Neural cell (in vitro differentiated cells): ENCODE data around the gene FOXA3. TPM values are rescaled to one million over a fixed set of nuclear protein-coding genes. Genes with fewer than 3 reads are reported as not detected.

ENCODE experiments used
- H2AFZ ChIP-seq: fragments of 200-600, 300-800 bp; sonication (generic), shearing (Covaris generic); 2 replicates; pipeline ENCODE4 v1.6.0; 2014; ENCODE audit warnings: low read depth, mild to moderate bottlenecking, antibody characterized with exemption, low read length, moderate library complexity
- H3F3A ChIP-seq: fragments of 200-600 bp; shearing (Covaris generic); 2 replicates; pipeline ENCODE4 v1.6.1; 2016; ENCODE audit warnings: mild to moderate bottlenecking, moderate library complexity, mixed read lengths, antibody characterized with exemption, low read length; ENCODE audit not compliant: insufficient read depth, poor library complexity, severe bottlenecking
- H3K27ac ChIP-seq: fragments of 200-600, 300-800 bp; sonication (generic), shearing (Covaris generic); 2 replicates; pipeline ENCODE4 v1.5.1; 2014; ENCODE audit warnings: mild to moderate bottlenecking, low read length, moderate library complexity
- H3K27me3 ChIP-seq: fragments of 300-800, 200-600 bp; sonication (generic), shearing (Covaris generic); 2 replicates; pipeline ENCODE4 v1.6.0; 2014; ENCODE audit warnings: mild to moderate bottlenecking, low read depth, low read length, moderate library complexity; ENCODE audit not compliant: insufficient read depth
- H3K36me3 ChIP-seq: fragments of 300-800, 200-600 bp; sonication (generic), shearing (Covaris generic); 2 replicates; pipeline ENCODE4 v1.5.1; 2014; ENCODE audit warnings: mild to moderate bottlenecking, antibody characterized with exemption, low read length, moderate library complexity; ENCODE audit not compliant: insufficient read depth
- H3K4me2 ChIP-seq: fragments of 300-800, 200-600 bp; sonication (generic), shearing (Covaris generic); 2 replicates; pipeline ENCODE4 v1.6.0; 2014; ENCODE audit warnings: mild to moderate bottlenecking, low read length
- H3K4me3 ChIP-seq: fragments of 300-800, 200-600 bp; sonication (generic), shearing (Covaris generic); 2 replicates; pipeline ENCODE4 v1.5.1; 2014; ENCODE audit warnings: mild to moderate bottlenecking, low read length, moderate library complexity
- H3K79me2 ChIP-seq: fragments of 200-600 bp; shearing (Covaris generic); replicated peaks from 2 replicates; pipeline ENCODE4 v1.6.0; 2014; ENCODE audit warnings: mild to moderate bottlenecking, low read length, moderate library complexity; ENCODE audit not compliant: insufficient read depth
- H3K9ac ChIP-seq: fragments of 300-800, 200-600 bp; sonication (generic), shearing (Covaris generic); 2 replicates; pipeline ENCODE4 v1.6.1; 2016; ENCODE audit warnings: mild to moderate bottlenecking, low read length, mixed read lengths
- H3K9me2 ChIP-seq: fragments of 200-600 bp; shearing (Covaris generic); 2 replicates; pipeline ENCODE4 v1.6.1; 2016; ENCODE audit warnings: mild to moderate bottlenecking, low read length, mixed read lengths; ENCODE audit not compliant: insufficient read depth
- H3K9me3 ChIP-seq: fragments of 200-600, 300-800 bp; sonication (generic), shearing (Covaris generic); 2 replicates; pipeline ENCODE4 v1.6.1; 2016; ENCODE audit warnings: mild to moderate bottlenecking, mixed run types, low read length, moderate library complexity, mixed read lengths
- H4K20me1 ChIP-seq: fragments of 200-600 bp; shearing (Covaris generic); 2 replicates; pipeline ENCODE4 v1.6.1; 2016; ENCODE audit warnings: mild to moderate bottlenecking, mixed run types; ENCODE audit not compliant: insufficient read depth
- CTCF ChIP-seq: fragments of 450-650 bp; IDR thresholded peaks from 2 replicates; pipeline ENCODE4 v1.5.1; 2014; ENCODE audit warnings: antibody characterized with exemption, mild to moderate bottlenecking, moderate library complexity; ENCODE audit not compliant: poor library complexity, severe bottlenecking
- EP300 ChIP-seq: fragments of 450-650 bp; conservative IDR thresholded peaks from 2 replicates; pipeline ENCODE4 v1.6.1; 2014; ENCODE audit warnings: antibody characterized with exemption, mild to moderate bottlenecking, moderate library complexity; ENCODE audit not compliant: poor library complexity, severe bottlenecking
- EZH2 ChIP-seq: fragments of 200-600, 300-800 bp; shearing (Covaris generic), sonication (generic); IDR thresholded peaks from 2 replicates; pipeline ENCODE4 v1.6.1; 2014; ENCODE audit warnings: antibody characterized with exemption, low read length, borderline replicate concordance, mild to moderate bottlenecking; ENCODE audit not compliant: insufficient read depth, poor library complexity, severe bottlenecking
- MXI1 ChIP-seq: fragments of 450-650 bp; conservative IDR thresholded peaks from 2 replicates; pipeline ENCODE4 v1.6.1; 2014; ENCODE audit warnings: antibody characterized with exemption, mild to moderate bottlenecking; ENCODE audit not compliant: poor library complexity, severe bottlenecking
- POLR2AphosphoS5 ChIP-seq: IDR thresholded peaks from 2 replicates; pipeline ENCODE4 v1.6.1; 2012
- RAD21 ChIP-seq: fragments of 450-650 bp; conservative IDR thresholded peaks from 2 replicates; pipeline ENCODE4 v1.6.1; 2014; ENCODE audit warnings: antibody characterized with exemption, mild to moderate bottlenecking, moderate library complexity
- REST ChIP-seq: IDR thresholded peaks from 2 replicates; pipeline ENCODE4 v1.6.1; 2012; ENCODE audit warnings: borderline replicate concordance
- TAF1 ChIP-seq: IDR thresholded peaks from 2 replicates; pipeline ENCODE4 v1.6.1; 2012; ENCODE audit warnings: low read depth
- polyA plus RNA-seq: library from polyadenylated mRNA; depleted of rRNA; stranded (reverse); fragments of >200 nt; gene quantifications from 2 replicates; pipeline ENCODE4 v1.2.3, GENCODE V29; 2014

The FOXA3 gene
- polyA plus RNA-seq, 1 donor from 2014 or later, result not detected

GRCh38 chr19:45917421-45918091, 53.4 kb downstream of the FOXA3 start:
- H3K9ac ChIP-seq, result no peak overlapping the region
- H3K27me3 ChIP-seq, result no peaks in the 10 kb centered on the region
- H3K27ac ChIP-seq, result no peak overlapping the region

GRCh38 chr19:45918721-45919120, 54.6 kb downstream of the FOXA3 start:
- Histone ChIP-seq H2AFZ (no peak overlapping the region), H3K4me2 (no peak overlapping the region), H3K4me3 (no peak overlapping the region), H3K9ac (no peak overlapping the region), H3K36me3 (no peaks in the 10 kb centered on the region), H4K20me1 (no peaks in the 10 kb centered on the region), H3K27me3 (no peaks in the 10 kb centered on the region), H3K9me3 (no peaks in the 10 kb centered on the region), H3K27ac (no peak overlapping the region), H3F3A (no peaks in the 10 kb centered on the region), H3K79me2 (no peaks in the 10 kb centered on the region), H3K9me2 (no peaks in the 10 kb centered on the region)
- TF ChIP-seq REST, result no peak
- TF ChIP-seq EP300, result no peak
- no peak for TF ChIP-seq RAD21
- no peak for TF ChIP-seq TAF1
- no peak for TF ChIP-seq EZH2
- TF ChIP-seq MXI1, result no peak

More at GRCh38 chr19:45917421-45918091, 53.4 kb downstream of the FOXA3 start:
- H3K4me2 ChIP-seq, result no peak overlapping the region
- no peaks in the 10 kb centered on the region for H3K9me2 ChIP-seq
- no peaks in the 10 kb centered on the region for H4K20me1 ChIP-seq
- no peaks in the 10 kb centered on the region for H3K36me3 ChIP-seq
- no peaks in the 10 kb centered on the region for H3K9me3 ChIP-seq
- H3K79me2 ChIP-seq, result no peaks in the 10 kb centered on the region
- TF ChIP-seq REST, result no peak
- TF ChIP-seq CTCF, result no peak
- TF ChIP-seq EP300, result no peak
- TF ChIP-seq TAF1, result no peak
- no peak for TF ChIP-seq POLR2AphosphoS5
- no peak for TF ChIP-seq MXI1
- H2AFZ ChIP-seq, result no peak overlapping the region
- no peak overlapping the region for H3K4me3 ChIP-seq
- no peaks in the 10 kb centered on the region for H3F3A ChIP-seq
